Stimulated activated CD8-positive, alpha-beta memory T cell treated with anti-CD3 and anti-CD28 coated beads, Interleukin-7, amount 100 ng/mL, for 4 hours (primary cell): ENCODE measurements around the gene SUSD6.
"Not testable (repeated sequence)": the region's sequence is repeated elsewhere in the genome, so short reads cannot be mapped to it uniquely, and the experiment has no call there.

Source experiments
- DNase-seq, 2 donors: peaks; one replicate each; pipeline ENCODE4 v3.0.0-alpha.2; 2020; ENCODE audit warnings: low read depth in 2 of 2

Gene SUSD6

GRCh38 chr14:69624136-69624535 is 12.7 kb downstream of the SUSD6 start:
- DNase-seq, result no peak

- peak; percentile 69 to 70 for DNase-seq
Observed at GRCh38 chr14:69625299-69626131, 14.1 kb downstream of the SUSD6 start.

DNA sequence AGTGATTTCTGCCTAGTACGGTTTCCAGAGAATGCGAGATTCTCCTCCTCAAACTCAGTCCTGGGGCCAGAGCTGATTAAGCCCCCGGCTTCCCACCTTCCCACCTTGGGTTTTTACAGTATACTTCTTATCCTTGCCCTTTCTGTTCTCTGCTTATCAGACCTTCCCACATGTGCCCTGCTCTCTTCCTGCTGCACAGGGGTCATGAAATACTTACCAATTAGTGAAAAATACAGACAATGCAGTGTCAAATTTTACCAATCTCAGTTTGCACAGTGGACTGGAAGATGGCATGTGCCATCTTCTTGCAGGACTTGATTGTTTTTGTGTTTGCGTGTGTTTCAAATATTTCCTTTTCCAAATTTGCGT is 14.7 kb downstream of the SUSD6 start:
- no peak for DNase-seq

DNA sequence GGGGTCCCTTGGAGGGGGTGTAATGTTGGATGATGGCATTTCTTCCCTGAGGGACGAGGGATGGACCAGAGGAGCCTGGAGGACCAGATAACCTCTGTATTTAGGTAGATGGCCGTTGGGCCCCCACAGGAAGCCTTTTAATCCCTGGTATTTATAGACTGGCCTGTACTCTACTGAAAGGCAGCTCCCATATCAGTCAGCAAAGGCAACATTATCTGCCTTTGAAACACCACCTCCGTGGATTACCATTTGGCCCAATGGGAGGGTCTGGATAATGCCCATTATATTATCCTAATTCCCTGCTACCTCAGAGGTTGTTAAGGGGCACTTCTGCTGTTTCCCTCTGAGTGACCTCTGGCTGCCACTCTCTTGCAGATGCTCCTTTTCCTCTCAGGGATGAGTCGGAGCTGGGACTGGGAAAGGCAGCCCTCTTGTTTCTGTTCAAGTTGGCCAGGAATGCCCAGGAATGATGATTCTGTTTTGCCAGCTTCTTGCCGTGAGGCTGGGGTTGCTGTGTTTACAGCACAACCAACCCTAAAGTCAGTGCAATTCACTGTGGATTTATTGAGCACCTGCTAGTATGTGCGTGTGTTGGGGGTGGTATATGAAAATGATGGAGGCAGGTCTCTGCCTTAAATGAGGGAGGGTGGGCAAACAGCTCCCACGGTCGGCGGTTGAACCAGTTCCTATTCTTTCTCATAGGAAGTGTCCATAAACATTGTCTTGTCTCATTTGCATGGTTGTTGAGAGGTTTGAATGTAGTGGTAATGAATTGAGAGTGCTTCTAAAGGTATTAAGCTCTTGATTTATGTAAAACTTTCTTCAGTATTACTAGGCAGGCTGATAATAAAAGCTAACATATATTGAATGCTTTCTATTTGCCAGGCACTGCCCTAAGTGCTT is 18.1 kb downstream of the SUSD6 start:
- no peak for DNase-seq

DNA sequence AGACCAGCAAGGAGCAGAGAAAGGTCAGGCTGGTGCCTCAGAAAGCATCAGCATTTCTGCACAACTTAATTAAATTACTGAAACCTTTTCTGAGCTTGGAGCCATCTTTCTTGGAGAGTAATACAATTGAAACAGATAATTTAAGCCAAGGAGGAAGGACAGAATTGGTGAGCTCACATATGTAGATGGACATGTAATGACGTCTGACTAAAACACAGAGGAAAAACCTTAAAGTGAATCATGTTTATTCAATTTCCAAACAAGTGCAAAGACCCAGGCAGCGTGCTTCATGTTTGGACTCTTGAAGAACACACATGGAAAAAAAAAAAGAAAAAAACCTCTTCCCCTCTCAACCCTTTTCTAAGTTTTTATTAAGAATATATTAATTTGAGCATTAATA is 19.0 kb downstream of the SUSD6 start:
- no peak for DNase-seq

GRCh38 chr14:69631509-69631908 is 20.1 kb downstream of the SUSD6 start:
- DNase-seq, result no peak

DNA sequence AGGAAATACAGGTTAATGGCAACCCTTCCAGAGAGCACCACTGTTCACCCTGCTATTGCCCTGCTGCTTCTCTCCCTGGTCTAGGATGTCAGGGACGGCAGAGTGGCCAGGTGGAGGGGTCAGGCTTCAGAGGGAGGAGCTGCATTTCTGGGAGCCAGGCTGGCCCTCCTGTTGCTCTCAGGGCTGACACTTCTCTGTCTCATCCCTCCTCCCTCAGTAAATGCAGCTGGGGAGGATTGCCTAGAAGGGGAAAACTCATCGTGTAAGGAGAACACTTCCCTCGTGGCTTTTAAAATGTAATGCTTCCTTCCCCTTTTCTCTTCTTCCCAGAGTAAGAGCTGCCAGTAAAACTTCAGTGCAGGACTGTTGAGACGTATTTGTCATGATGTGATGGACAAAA is 20.8 kb downstream of the SUSD6 start:
- DNase-seq, result no peak

DNA sequence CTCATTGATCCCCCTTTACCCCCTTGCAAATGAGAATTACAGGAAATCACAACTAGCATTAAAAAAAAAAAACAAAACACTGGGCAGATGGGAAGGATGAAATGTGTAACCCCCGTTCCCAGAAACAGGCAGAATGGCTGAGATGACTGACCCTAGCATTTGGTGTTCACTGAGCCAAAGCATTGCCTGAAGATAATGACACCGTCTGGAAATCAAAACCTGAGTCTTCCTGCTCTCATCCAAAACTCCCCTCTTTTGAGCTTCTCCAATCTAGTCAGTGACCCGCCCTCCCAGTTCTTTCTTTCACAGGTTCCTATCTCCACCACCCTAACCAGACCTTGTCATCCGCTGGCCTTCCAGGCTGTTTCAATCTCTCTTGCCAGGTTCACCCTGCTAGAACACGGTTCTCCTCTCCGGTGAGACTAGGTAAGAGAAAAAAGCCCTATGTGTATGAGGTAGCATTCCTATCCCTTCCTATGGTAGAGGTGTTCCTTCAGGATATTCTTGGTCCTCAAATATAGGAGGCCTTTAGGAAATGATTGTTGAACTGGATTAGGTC is 21.3 kb downstream of the SUSD6 start:
- no peak for DNase-seq

DNA sequence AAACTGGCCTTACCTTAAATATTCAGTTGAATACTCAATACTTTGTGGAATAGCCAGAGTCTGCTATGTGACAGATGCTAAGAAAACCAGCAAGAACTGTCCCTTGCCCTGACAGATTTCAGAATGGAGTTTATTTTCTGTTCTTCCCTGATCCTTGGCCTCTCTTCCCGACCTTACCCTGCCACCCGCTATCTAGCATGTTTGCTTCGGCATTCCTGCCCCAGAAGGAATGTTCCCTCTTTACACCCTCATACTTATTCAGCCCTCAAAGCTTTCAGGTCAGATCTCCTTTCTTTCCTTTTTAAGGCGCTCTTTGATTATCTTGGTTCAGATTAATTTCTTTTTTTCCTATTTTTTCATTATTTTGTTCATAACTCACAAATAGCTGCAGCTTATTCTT is 21.8 kb downstream of the SUSD6 start:
- no peak for DNase-seq

GRCh38 chr14:69635981-69636639 is 24.7 kb downstream of the SUSD6 start:
- DNase-seq, result peak; percentile 47 to 50

DNA sequence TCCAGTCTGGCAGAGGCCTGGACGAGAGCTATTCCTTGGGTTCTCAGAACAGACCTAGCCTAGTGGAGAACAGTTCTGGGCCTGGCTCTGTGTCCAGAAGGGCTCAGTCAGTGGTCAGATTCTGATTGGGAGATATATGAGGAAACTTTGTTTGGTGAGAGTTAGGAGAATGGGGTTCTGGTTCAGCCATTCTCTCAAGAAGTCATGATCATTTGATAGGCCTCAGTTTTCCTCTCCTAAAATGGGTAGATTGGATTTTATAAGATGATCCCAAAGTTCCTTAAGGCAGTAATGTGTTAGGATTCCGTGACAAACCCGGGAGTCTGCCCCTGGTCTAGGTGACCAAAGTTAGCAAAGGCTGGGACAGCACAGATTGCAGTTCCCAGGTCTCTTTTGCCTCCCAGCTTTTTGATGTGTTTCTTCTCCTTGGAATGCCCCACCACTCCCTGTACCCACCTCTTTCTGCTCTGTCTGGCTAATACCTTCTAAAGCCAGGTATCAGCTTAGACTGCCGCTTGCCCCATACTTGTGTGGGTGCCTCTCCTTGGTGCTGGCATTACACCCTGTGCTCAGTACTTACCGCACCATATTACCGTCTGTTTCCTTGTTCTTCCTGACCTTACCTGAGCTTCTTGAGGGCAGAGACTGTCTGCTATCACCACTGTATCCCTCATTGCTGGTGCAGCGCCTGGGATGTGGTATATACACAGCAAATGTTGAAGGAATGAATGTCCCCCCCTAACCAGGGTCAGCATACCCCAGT is 25.5 kb downstream of the SUSD6 start:
- DNase-seq, result no peak

- DNase-seq, result no peak
Observed at GRCh38 chr14:69637503-69638031, 26.2 kb downstream of the SUSD6 start.

- DNase-seq, result no peak
Observed at GRCh38 chr14:69640931-69641330, 29.5 kb downstream of the SUSD6 start.

- DNase-seq, result not testable (repeated sequence)
Observed at GRCh38 chr14:69642212-69642793, 30.9 kb downstream of the SUSD6 start.

DNA sequence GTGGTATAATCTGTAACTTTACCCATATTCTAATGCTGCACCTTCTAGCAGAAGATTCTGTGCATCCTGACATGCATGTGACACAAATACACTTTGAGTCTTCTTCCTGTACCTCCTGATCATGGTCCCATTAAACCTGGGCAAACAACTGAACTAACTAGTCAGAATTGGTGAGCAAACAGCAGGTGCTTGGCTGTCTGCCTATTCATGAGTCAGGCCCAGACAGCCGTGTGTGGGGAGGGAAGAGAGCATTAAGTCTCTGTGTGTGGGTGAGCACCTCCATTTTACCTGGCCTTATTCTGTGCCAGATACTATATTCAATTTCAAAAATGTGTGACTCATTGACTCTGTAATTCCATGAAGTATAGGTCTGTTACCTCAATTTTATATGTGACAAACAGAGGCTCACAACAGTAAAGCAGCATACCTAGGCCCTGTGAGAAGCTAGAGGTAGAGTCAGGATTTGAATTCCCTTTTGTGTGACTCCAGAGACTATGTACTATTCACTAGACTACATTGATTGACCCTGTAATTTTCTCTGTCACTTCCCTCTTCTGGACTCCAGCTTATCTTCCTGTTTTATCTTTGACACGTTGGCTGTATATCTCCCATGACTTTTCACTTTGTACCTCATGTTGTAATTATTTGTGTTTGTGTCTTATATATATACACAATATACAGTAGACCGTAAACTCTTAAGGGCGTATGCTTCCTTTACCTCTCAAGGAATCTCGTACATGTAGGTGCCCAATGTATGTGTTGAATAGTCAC is 32.2 kb downstream of the SUSD6 start:
- DNase-seq, result peak; percentile 69 to 70

DNA sequence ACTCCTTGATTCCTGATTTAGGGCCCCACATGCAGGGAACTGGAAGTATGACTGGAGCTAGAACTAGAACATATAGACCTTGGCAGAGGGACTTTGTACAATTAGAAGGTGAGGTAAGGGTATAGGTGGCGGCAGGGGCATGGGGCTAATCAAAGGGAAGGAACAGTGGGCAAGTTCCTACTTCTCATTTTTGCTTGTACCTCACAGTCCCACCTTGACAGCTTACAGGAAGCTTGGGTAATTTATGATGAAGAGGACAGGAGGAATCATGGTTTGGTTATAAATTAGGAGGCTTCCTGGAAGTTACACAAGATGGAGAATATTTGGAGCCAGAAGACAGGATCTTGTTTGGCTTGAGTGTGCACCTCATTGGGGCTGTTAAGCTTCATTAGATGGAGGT is 33.4 kb downstream of the SUSD6 start:
- no peak for DNase-seq

DNA sequence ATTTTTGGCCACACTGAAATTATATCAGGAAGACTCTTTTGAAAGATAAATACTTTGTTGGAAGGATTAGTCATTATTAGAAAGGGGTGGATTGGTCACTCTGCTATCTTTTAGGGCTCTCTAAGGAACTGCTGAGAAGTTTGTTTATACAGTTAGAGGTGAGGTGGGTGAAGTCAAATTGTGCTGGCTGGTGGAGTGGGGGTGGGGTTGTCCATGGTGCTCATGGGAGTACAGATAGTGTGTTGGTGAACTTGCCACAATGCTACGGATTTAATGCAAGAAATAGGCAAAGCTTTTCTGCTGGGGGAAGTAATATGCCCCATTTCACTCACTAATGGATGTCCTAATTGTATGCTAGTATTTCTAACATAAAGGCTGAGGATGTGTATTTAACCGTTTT is 35.8 kb downstream of the SUSD6 start:
- no peak for DNase-seq

DNA sequence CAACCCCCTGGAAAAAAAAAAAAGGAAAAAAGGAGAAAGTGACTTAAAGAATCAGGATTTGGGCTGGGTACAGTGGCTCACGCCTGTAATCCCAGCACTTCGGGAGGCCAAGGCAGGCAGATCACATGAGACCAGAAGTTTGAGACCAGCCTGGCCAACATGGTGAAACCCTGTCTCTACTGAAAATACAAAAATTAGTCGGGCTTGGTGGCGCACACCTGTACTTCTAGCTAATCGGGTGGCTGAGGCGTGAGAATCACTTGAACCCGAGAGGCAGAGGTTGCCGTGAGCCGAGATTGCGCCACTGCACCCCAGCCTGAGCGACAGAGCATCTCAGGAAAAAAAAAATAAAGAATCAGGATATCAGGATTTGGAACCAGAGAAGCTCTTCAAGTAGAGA is 36.2 kb downstream of the SUSD6 start:
- DNase-seq, result not testable (repeated sequence)

GRCh38 chr14:69648480-69649451 is 37.4 kb downstream of the SUSD6 start:
- DNase-seq, result no peak
